WI38 (cell line): ENCODE data around the gene TACR1.

Source experiments
- H3K4me3 ChIP-seq: 2 replicates; pipeline ENCODE4 v1.5.1; 2011; ENCODE audit warnings: low read depth, mild to moderate bottlenecking, control low read depth, low read length
- TF ChIP-seq, protein P1 (sequence below): IDR thresholded peaks from 2 replicates; pipeline ENCODE4 v1.5.1; 2012; ENCODE audit warnings: low read depth, mild to moderate bottlenecking, control low read depth, low read length

The TACR1 gene

DNA sequence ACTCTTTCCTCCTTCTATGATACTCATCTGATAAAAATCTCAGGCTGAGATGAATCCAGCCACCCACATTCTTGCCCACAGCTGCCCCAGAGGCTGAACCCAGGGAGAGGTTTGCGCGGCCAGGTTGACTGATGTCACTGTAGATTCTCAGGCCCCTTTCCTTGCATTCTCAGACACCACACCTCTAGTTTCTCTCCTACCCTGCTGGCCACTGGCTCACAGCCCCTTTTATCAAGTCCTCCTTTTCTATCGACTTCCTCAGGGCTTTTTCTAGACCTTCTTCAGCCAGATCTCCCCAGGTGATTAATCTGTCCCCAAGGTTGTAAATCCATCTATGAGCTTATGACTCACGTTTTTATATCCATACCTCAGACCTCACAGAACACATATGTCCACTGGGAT lies 99.8 kb downstream of the TACR1 start:
- H3K4me3 ChIP-seq = no peak overlapping the region
- TF ChIP-seq, protein P1, sequence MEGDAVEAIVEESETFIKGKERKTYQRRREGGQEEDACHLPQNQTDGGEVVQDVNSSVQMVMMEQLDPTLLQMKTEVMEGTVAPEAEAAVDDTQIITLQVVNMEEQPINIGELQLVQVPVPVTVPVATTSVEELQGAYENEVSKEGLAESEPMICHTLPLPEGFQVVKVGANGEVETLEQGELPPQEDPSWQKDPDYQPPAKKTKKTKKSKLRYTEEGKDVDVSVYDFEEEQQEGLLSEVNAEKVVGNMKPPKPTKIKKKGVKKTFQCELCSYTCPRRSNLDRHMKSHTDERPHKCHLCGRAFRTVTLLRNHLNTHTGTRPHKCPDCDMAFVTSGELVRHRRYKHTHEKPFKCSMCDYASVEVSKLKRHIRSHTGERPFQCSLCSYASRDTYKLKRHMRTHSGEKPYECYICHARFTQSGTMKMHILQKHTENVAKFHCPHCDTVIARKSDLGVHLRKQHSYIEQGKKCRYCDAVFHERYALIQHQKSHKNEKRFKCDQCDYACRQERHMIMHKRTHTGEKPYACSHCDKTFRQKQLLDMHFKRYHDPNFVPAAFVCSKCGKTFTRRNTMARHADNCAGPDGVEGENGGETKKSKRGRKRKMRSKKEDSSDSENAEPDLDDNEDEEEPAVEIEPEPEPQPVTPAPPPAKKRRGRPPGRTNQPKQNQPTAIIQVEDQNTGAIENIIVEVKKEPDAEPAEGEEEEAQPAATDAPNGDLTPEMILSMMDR = no peak

DNA sequence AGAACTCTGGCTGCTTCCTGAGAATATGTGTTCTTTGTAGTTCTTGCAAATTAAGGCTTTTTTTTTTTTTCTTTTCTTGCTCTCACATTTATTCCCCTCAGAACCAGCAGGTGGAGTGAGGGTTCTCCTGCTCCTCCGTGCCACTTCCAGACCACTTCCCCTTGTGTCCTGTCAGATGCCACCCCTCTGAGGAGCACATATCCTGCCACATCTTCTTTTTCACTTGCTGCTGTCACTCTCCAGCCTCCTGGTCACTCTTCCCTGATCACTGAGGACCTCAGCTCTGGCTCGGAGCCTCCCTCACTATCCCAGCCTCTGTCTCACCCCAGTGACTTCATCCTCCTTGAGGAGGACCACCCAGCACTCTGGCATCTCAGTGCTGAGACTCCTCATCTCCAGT lies 100.5 kb downstream of the TACR1 start:
- H3K4me3 ChIP-seq = no peak overlapping the region

DNA sequence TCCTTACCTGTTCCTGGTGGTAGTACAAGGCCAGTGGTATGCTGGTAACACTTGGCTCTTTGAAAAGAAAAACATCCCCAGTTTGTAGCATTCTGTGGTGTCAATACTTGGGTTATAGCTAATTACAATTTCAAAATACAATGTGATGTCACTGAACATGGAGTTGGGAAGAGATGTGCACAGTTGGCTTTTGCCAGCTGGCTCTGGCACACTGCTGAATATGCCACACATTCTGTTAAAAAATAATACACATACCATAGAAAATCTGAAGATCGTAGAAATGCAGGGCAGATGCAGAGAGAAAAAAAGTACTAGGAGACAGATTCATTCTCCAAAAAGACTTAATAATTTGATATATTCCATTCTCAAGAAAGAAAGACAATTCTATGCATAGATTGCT lies 101.5 kb downstream of the TACR1 start:
- TF ChIP-seq, protein P1 = no peak
- no peak overlapping the region for H3K4me3 ChIP-seq

More for the DNA sequence above, 100.5 kb downstream of the TACR1 start:
- TF ChIP-seq, protein P1 = peak; percentile 34

DNA sequence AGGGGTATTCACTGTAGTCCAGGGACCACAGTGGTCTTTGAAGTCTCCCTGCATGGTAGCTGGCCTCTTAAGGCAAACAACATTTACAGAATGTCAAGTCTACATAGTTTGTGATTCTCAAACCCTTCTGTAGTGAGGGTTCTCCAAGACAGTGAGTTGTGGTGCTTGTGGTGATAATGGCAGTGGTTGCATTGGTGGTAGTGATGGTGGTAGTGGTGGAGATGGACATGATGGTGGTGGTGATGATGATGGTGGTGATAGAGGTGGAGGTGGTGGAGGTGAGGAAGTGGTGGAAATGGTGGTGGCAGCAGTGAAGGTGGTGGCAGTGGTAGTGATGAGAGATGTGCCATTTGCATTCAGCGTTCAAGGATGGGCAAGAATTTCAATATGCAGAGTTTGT lies 104.9 kb downstream of the TACR1 start:
- H3K4me3 ChIP-seq = no peak overlapping the region
- TF ChIP-seq, protein P1 = no peak

DNA sequence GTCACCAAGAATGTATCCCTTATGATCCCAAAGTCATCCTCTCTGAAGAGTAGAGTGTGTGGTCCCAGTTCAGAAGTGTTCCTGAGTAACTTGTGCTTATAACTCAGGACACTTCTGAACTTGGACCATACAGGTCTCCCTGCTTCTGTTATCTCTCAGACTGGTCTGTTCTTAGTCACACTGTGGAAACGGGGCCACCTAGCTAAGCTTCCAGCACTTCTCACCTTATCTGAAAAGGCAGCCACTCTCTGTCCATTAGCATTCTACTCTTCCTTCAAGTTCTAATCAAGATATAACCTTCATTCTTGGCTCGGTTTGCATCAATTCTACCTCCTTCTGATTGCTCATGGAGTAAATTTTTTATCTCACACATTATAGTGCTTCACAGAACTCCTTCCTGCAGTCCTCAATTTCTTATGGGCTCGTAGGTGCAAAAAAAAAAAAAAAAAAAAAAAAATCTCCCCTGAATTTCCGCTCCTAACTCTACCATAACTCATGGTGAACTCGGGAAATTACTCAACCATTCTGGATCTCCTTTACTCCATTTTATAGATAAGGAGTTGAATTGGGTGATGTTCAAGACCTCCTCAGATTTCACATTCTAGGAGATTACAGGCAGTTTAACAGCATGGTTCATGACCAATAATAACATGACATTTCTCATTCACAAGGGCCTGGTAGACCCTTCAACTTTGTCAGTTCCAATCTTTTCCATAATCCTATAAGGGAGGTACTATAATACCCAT lies 108.4 kb downstream of the TACR1 start:
- TF ChIP-seq, protein P1 = no peak
- no peak overlapping the region for H3K4me3 ChIP-seq

DNA sequence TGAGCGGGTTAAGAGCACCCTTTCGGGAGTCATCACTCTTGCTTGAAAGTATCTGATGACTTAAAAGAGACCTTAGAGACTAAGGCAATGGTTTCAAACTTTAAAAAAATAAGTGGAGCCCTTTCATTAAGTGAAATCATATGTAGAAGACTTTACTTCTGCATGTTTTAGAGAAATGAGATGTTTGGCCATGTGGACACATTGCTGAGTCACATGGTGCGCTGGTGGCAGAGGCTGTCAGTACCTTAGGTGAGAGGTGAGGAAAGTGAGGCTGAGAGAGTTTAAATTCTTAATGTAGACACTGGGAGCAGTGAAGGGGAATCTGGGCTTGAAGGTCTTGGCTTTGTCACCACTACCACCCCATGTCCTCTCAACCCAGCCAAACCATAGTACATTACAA lies 109.8 kb downstream of the TACR1 start:
- no peak overlapping the region for H3K4me3 ChIP-seq
- TF ChIP-seq, protein P1 = no peak

DNA sequence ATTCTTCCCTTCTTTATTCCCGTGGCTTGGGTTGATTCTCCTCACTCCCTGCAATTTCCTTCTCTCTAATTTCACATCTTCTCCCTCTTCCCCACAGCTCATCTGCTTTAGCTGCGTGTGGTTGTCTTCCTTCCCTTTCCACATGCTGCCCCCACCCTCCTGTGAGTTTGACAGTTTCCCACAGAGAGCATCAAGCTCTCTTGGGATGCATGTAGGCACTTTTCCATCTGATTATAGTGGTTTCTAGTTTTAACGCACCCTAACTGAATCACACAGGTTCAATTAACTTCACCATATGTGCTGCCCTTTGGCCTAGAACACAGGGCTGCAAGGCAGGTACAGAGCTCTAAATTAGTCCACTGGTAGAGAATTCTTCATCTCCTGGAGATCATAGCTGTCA lies 110.5 kb downstream of the TACR1 start:
- H3K4me3 ChIP-seq = no peak overlapping the region
- TF ChIP-seq, protein P1 = no peak
